ENCODE measurements around the gene PDZD2.

PDZD2 gene

GRCh38 chr5:32155211-32155610, 516.3 kb downstream of the PDZD2 start:
- no peak for DNase-seq

DNA sequence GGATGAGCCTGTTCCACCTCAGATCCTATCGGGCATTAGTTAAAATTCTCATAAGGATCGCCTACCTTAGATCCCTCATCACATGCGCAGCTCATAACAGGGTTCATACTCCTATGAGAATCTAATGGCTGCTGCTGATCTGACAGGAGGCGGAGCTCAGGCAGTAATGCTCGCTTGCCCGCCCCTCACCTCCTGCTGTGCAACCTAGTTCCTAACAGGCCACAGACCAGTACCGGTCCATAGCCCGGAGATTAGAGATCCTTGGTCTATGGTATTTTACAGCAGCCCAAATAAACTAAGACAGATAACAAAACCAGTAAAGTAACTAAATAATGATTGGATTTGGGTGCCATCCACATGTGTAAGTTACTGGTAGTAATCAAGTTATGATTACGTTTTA, 517.7 kb downstream of the PDZD2 start:
- DNase-seq: no peak

GRCh38 chr5:32157078-32157477, 518.1 kb downstream of the PDZD2 start:
- no peak for DNase-seq

DNA sequence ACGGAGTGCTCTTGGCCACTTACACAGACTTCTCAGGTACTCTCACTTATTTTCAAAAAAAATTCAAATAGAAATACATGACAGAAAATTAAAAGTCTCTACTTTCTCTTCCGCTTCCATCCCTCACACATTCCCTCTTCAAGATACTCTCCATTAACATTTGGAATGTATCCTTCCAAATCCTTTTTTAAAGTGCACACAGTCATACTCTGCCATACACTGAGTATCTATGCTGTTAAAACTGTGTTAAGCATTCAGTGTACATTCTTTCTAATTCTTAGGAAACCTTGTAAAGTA, 519.7 kb downstream of the PDZD2 start:
- DNase-seq: no peak

DNA sequence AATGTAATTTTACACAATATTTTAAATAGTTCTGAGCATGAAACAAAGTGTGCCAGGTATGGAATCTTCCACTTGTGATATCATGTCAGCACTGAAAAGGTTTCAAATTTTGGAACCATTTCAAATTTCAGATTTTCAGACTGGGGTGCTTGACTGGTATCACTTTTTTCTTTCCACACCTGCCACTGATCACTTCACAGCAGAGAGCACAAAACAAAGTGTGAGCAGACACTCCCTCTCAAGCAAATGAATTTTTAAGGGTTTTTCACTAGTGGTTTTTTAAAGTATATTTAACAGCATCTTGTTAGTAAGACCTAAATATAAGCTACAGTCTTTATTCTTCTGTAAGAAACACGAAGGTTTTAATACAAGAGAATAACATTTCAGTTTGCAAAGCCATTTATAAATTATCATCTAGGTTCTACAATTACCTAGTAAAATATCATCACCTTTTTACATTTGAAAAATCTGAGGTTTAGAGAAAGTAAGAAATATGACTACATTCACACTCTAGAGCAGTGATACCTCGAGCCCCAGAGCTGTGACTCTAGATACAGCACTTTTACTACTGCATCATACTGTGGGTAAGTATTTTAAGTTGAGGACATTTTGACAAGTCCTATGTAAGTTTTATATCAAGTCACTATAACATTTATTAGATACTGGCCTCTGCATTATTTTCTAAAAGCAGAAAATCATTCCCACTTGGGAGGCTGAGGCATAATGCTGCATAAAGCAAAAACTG, 520.6 kb downstream of the PDZD2 start:
- DNase-seq: no peak

- DNase-seq: no peak
Measured at GRCh38 chr5:32160228-32160627, 521.3 kb downstream of the PDZD2 start.
